ENCODE data around the gene CCDC177. TPM values are rescaled to one million over a fixed set of nuclear protein-coding genes. Genes with fewer than 3 reads are reported as not detected.

Gene CCDC177
- polyA plus RNA-seq, 3 donors = not detected

DNA sequence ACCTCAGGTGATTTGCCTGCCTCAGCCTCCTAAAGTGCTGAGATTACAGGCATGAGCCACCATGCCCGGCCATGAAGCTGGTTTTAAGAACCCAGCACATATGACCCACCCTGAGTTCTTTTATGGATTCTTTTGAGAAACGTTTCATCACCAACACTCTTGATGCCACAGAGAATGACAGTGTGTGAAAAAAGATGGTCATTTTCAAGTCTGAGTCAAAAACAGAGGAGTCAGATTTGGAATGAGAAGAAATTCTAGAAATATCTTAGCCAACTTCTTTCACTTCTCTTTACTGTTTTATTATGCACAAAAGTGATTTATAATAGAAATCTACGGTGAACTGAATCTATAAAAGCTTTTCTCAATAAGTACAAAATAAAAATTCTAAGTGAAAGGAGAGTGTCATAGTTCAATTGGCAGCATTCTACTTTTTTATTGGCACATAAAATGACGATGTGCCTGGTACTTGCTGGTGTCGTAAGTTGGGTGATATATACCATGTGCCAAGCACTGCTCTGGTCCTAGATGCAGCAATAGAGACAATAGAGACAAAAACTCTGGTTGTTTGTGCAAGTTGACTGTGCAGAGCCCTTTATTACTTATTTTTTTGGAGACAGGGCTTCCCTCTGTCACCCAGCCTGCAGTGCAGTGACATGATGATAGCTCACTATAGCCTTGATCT lies 33.9 kb downstream of the CCDC177 start:
- TF ChIP-seq CTCF (IDR thresholded peaks at IDR 0.05) = no peak
- H3K36me3 ChIP-seq (replicated peaks in 1 of 2; ENCODE audit: control insufficient read depth in 1 of 2, insufficient read depth in 2 of 2, low read length in 2 of 2) = no peaks in the 10 kb centered on the region
- no peak overlapping the region for H3K4me3 ChIP-seq (replicated peaks in 1 of 3; ENCODE audit: low read depth in 2 of 3, low read length in 3 of 3)
- no peak overlapping the region for H3K9ac ChIP-seq (ENCODE audit: insufficient read depth, low read length, poor library complexity, severe bottlenecking)
- H3K4me1 Mint-ChIP-seq = peaks cover 55% of the 10 kb centered on the region
- WGBS (ENCODE audit: insufficient coverage) = 80% methylated on average over 1 of the region's 5 CpGs
- H3K27ac Mint-ChIP-seq = peak overlapping the region; percentile 91 to 98 (median 97)
- no peaks in the 10 kb centered on the region for H4K20me1 ChIP-seq (ENCODE audit: insufficient read depth, low read length)
- H3K27ac ChIP-seq (ENCODE audit: low read depth in 1 of 2, low read length in 2 of 2) = peak overlapping the region; percentile 81 to 85
- no peaks in the 10 kb centered on the region for H3K79me2 ChIP-seq (ENCODE audit: insufficient read depth, low read length)
- no peak overlapping the region for H3K4me2 ChIP-seq (replicated peaks; ENCODE audit: extremely low read depth, low read length, poor library complexity, severe bottlenecking)
- H3K9me3 ChIP-seq (replicated peaks in 1 of 2; ENCODE audit: control insufficient read depth in 1 of 2, insufficient read depth in 1 of 2, low read length in 2 of 2) = peaks cover 0 to 9% of the 10 kb centered on the region in 2 donors
- peaks cover 41% of the 10 kb centered on the region in 2 donors for H3K4me1 ChIP-seq (ENCODE audit: control insufficient read depth in 1 of 2, insufficient read depth in 2 of 2, low read length in 2 of 2)
- peaks cover 2 to 16% (median 4%) of the 10 kb centered on the region in 3 donors for H3K27me3 Mint-ChIP-seq (ENCODE audit: low read depth in 3 of 3)
- no peaks in the 10 kb centered on the region for H3K27me3 ChIP-seq (ENCODE audit: control insufficient read depth in 2 of 2, insufficient read depth in 2 of 2, low read length in 2 of 2)
- H3K9me3 Mint-ChIP-seq = peaks cover 4 to 17% (median 9%) of the 10 kb centered on the region in 7 donors
- intact Hi-C loops (cut with micrococcal nuclease) = no loop called here
- H3K4me3 Mint-ChIP-seq = no peak overlapping the region
- peaks cover 3 to 4% of the 10 kb centered on the region in 2 donors for H3K36me3 Mint-ChIP-seq
- DNase-seq = peak; percentile 54 to 59 (median 57)
- H2AFZ ChIP-seq (ENCODE audit: insufficient read depth, low read depth, low read length, poor library complexity, severe bottlenecking) = no peak overlapping the region

DNA sequence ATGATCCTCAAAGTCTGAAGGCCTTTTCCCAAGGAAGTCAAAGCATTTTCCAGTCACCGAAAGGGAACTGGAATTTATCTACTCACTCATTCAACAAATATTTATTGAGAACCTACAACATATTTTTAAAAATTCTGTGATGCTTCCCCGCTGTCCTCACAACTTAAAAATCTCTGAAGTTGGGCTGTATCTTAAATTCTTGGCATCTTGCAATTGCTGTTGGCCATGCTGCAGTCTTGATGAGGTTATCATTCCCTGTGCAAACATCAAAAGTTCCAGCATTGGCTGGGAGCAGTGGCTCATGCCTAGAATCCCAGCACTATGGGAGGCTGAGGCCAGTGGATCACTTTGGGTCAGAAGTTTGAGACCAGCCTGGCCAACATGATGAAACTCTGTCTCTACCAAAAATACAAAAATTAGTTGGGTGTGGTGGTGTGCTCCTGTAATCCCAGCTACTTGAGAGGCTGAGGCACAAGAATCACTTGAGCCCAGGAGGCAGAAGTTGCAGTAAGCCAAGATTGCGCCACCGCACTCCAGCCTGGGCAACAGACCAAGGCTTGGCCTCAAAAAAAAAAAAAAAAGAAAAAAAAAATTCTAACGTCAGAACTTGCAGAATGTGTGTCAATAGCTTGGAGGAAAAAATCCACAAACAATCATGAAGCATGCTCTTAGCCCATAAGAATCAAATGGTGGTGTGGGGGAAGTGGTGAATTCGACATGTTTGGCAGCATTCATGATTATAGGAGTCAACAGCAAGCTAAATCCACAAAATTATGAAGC lies 34.9 kb downstream of the CCDC177 start:
- intact Hi-C loops (cut with micrococcal nuclease) = loop anchor here in 1 of 2 donors (5.0 kb wide), 1 partner anchor 37 kb away; no protein-coding TSS in a partner anchor
- Mint-ChIP-seq H3K36me3 (peaks cover 3 to 4% of the 10 kb centered on the region in 2 donors), H3K27me3 (ENCODE audit: low read depth in 3 of 3) (peaks cover 2 to 17% (median 6%) of the 10 kb centered on the region in 3 donors), H3K9me3 (peaks cover 4 to 17% (median 9%) of the 10 kb centered on the region in 7 donors), H3K27ac (peak overlapping the region; percentile 91 to 98 (median 97)), H3K4me1 (peaks cover 55% of the 10 kb centered on the region), H3K4me3 (no peak overlapping the region)
- Histone ChIP-seq H3K27ac (ENCODE audit: low read depth in 1 of 2, low read length in 2 of 2) (peak overlapping the region; percentile 81 to 85), H3K4me2 (replicated peaks; ENCODE audit: extremely low read depth, low read length, poor library complexity, severe bottlenecking) (peak overlapping the region; percentile 15), H3K27me3 (ENCODE audit: control insufficient read depth in 2 of 2, insufficient read depth in 2 of 2, low read length in 2 of 2) (no peaks in the 10 kb centered on the region), H2AFZ (ENCODE audit: insufficient read depth, low read depth, low read length, poor library complexity, severe bottlenecking) (no peak overlapping the region), H3K9me3 (replicated peaks in 1 of 2; ENCODE audit: control insufficient read depth in 1 of 2, insufficient read depth in 1 of 2, low read length in 2 of 2) (peaks cover 0 to 9% of the 10 kb centered on the region in 2 donors), H3K4me1 (ENCODE audit: control insufficient read depth in 1 of 2, insufficient read depth in 2 of 2, low read length in 2 of 2) (peaks cover 41% of the 10 kb centered on the region in 2 donors), H3K79me2 (ENCODE audit: insufficient read depth, low read length) (no peaks in the 10 kb centered on the region), H3K4me3 (replicated peaks in 1 of 3; ENCODE audit: low read depth in 2 of 3, low read length in 3 of 3) (no peak overlapping the region), H3K36me3 (replicated peaks in 1 of 2; ENCODE audit: control insufficient read depth in 1 of 2, insufficient read depth in 2 of 2, low read length in 2 of 2) (no peaks in the 10 kb centered on the region), H3K9ac (ENCODE audit: insufficient read depth, low read length, poor library complexity, severe bottlenecking) (no peak overlapping the region), H4K20me1 (ENCODE audit: insufficient read depth, low read length) (no peaks in the 10 kb centered on the region)
- no peak for TF ChIP-seq CTCF (IDR thresholded peaks at IDR 0.05)
- peak; percentile 75 to 79 (median 77) for DNase-seq
- WGBS (ENCODE audit: insufficient coverage) = 100% methylated on average over 1 of the region's 6 CpGs
